Activated naive CD8-positive, alpha-beta T cell treated with anti-CD3 and anti-CD28 coated beads, Interleukin-2, amount 10 ng/mL, durations not matched to agents 7 days and 5 days (primary cell): ENCODE results near the gene TMEM108. TPM values are rescaled to one million over a fixed set of nuclear protein-coding genes. Genes with fewer than 3 reads are reported as not detected.
"Not testable (repeated sequence)": the region's sequence is repeated elsewhere in the genome, so short reads cannot be mapped to it uniquely, and the experiment has no call there.

ENCODE experiments used
- ATAC-seq: fragments of 150-1000 bp; cut with Tn5 transposase; one replicate; pipeline ENCODE4 v1.10.0; 2021; ENCODE audit warnings: low read depth, moderate library complexity
- POLR2A ChIA-PET: fragments of 350-600 bp; sonication (Branson Sonifier 250); formaldehyde crosslinking; loops from one replicate; lab custom pipeline; 2021; ENCODE audit warnings: antibody characterized with exemption; lab: Charles Lee
- DNase-seq: peaks from one replicate; pipeline ENCODE4 v3.0.0; 2021
- H3K27ac Mint-ChIP-seq: one replicate; pipeline ENCODE4 v1.8.0; 2022; ENCODE audit warnings: mild to moderate bottlenecking, mixed read lengths
- H3K27me3 Mint-ChIP-seq: one replicate; pipeline ENCODE4 v1.8.0; 2022; ENCODE audit warnings: mild to moderate bottlenecking, moderate library complexity, mixed read lengths
- H3K36me3 Mint-ChIP-seq: one replicate; pipeline ENCODE4 v1.8.0; 2021; ENCODE audit warnings: mild to moderate bottlenecking, mixed read lengths
- H3K4me1 Mint-ChIP-seq: one replicate; pipeline ENCODE4 v1.8.0; 2021; ENCODE audit warnings: mixed read lengths
- H3K4me3 Mint-ChIP-seq: one replicate; pipeline ENCODE4 v1.8.0; 2022; ENCODE audit warnings: mild to moderate bottlenecking, moderate library complexity, mixed read lengths
- H3K9me3 Mint-ChIP-seq: one replicate; pipeline ENCODE4 v1.8.0; 2021; ENCODE audit warnings: mixed read lengths
- total RNA-seq, 2 experiments: library from RNA; stranded (reverse); gene quantifications; one replicate each; pipeline ENCODE4 v1.2.3, GENCODE V29; 2021

The TMEM108 gene
- not detected for total RNA-seq

- ATAC-seq: peak; percentile 65
- peak within 1 kb of the TSS; percentile 50 for H3K4me3 Mint-ChIP-seq
- peaks cover 42% of the 10 kb centered on the region for H3K27me3 Mint-ChIP-seq
- H3K36me3 Mint-ChIP-seq: no peaks in the 10 kb centered on the region
- peaks cover 2% of the 10 kb centered on the region for H3K4me1 Mint-ChIP-seq
- POLR2A ChIA-PET: no interaction called here
- H3K27ac Mint-ChIP-seq: no peak within 1 kb of the TSS
- H3K9me3 Mint-ChIP-seq: no peaks in the 10 kb centered on the region
- DNase-seq: peak; percentile 52
Measured at GRCh38 chr3:133038089-133038730, at the start of gene TMEM108. TMEM108 (plus strand) TSS chr3:133038391.

- POLR2A ChIA-PET: no interaction called here
- no peaks in the 10 kb centered on the region for H3K9me3 Mint-ChIP-seq
- no peaks in the 10 kb centered on the region for H3K4me1 Mint-ChIP-seq
- no peaks in the 10 kb centered on the region for H3K36me3 Mint-ChIP-seq
- H3K27me3 Mint-ChIP-seq: no peaks in the 10 kb centered on the region
- H3K4me3 Mint-ChIP-seq: no peak overlapping the region
- no peak overlapping the region for H3K27ac Mint-ChIP-seq
- DNase-seq (no peak), ATAC-seq (no peak)
Measured at GRCh38 chr3:132995971-132996370, 42.2 kb upstream of the TMEM108 start.

GRCh38 chr3:132997404-132998185 lies 40.6 kb upstream of the TMEM108 start:
- H3K36me3 Mint-ChIP-seq: no peaks in the 10 kb centered on the region
- ATAC-seq (no peak), DNase-seq (no peak)
- no peaks in the 10 kb centered on the region for H3K27me3 Mint-ChIP-seq
- H3K4me1 Mint-ChIP-seq: no peaks in the 10 kb centered on the region
- no peak overlapping the region for H3K27ac Mint-ChIP-seq
- no peaks in the 10 kb centered on the region for H3K9me3 Mint-ChIP-seq
- POLR2A ChIA-PET: no interaction called here
- no peak overlapping the region for H3K4me3 Mint-ChIP-seq

GRCh38 chr3:133005032-133005431 lies 33.2 kb upstream of the TMEM108 start:
- H3K9me3 Mint-ChIP-seq, POLR2A ChIA-PET, H3K27ac Mint-ChIP-seq, H3K27me3 Mint-ChIP-seq, H3K4me3 Mint-ChIP-seq, H3K4me1 Mint-ChIP-seq, DNase-seq, H3K36me3 Mint-ChIP-seq, ATAC-seq: not testable (repeated sequence)

GRCh38 chr3:133007601-133008000 lies 30.6 kb upstream of the TMEM108 start:
- Mint-ChIP-seq H3K4me3 (no peak overlapping the region), H3K27ac (no peak overlapping the region), H3K27me3 (no peaks in the 10 kb centered on the region), H3K4me1 (no peaks in the 10 kb centered on the region), H3K9me3 (peaks cover 17% of the 10 kb centered on the region), H3K36me3 (no peaks in the 10 kb centered on the region)
- ATAC-seq (no peak), DNase-seq (no peak)
- POLR2A ChIA-PET: no interaction called here

GRCh38 chr3:133014325-133014724 lies 23.9 kb upstream of the TMEM108 start:
- ATAC-seq (no peak), DNase-seq (no peak)
- peaks cover 2% of the 10 kb centered on the region for H3K27me3 Mint-ChIP-seq
- H3K9me3 Mint-ChIP-seq: peaks cover 14% of the 10 kb centered on the region
- H3K36me3 Mint-ChIP-seq: no peaks in the 10 kb centered on the region
- H3K4me1 Mint-ChIP-seq: no peaks in the 10 kb centered on the region
- no peak overlapping the region for H3K27ac Mint-ChIP-seq
- POLR2A ChIA-PET: no interaction called here
- no peak overlapping the region for H3K4me3 Mint-ChIP-seq

- H3K27me3 Mint-ChIP-seq, H3K4me3 Mint-ChIP-seq, H3K27ac Mint-ChIP-seq, POLR2A ChIA-PET, ATAC-seq, H3K36me3 Mint-ChIP-seq, DNase-seq, H3K4me1 Mint-ChIP-seq, H3K9me3 Mint-ChIP-seq: not testable (repeated sequence)
Measured at GRCh38 chr3:133015573-133015972, 22.6 kb upstream of the TMEM108 start.

GRCh38 chr3:133016838-133017309 lies 21.3 kb upstream of the TMEM108 start:
- H3K4me1 Mint-ChIP-seq: no peaks in the 10 kb centered on the region
- peaks cover 2% of the 10 kb centered on the region for H3K27me3 Mint-ChIP-seq
- H3K36me3 Mint-ChIP-seq: no peaks in the 10 kb centered on the region
- DNase-seq (no peak), ATAC-seq (no peak)
- H3K4me3 Mint-ChIP-seq: no peak overlapping the region
- no peak overlapping the region for H3K27ac Mint-ChIP-seq
- POLR2A ChIA-PET: no interaction called here
- peaks cover 1% of the 10 kb centered on the region for H3K9me3 Mint-ChIP-seq

- DNase-seq: no peak
- peaks cover 1% of the 10 kb centered on the region for H3K9me3 Mint-ChIP-seq
- no peak overlapping the region for H3K27ac Mint-ChIP-seq
- no peaks in the 10 kb centered on the region for H3K4me1 Mint-ChIP-seq
- peaks cover 2% of the 10 kb centered on the region for H3K27me3 Mint-ChIP-seq
- ATAC-seq: no peak
- no peaks in the 10 kb centered on the region for H3K36me3 Mint-ChIP-seq
- POLR2A ChIA-PET: no interaction called here
- H3K4me3 Mint-ChIP-seq: no peak overlapping the region
Measured at GRCh38 chr3:133018921-133019320, 19.3 kb upstream of the TMEM108 start.

GRCh38 chr3:133021206-133021605 lies 17.0 kb upstream of the TMEM108 start:
- H3K27me3 Mint-ChIP-seq: peaks cover 2% of the 10 kb centered on the region
- H3K9me3 Mint-ChIP-seq: peaks cover 1% of the 10 kb centered on the region
- no peak for DNase-seq
- H3K4me3 Mint-ChIP-seq: no peak overlapping the region
- POLR2A ChIA-PET: no interaction called here
- no peak for ATAC-seq
- H3K27ac Mint-ChIP-seq: no peak overlapping the region
- H3K4me1 Mint-ChIP-seq: no peaks in the 10 kb centered on the region
- no peaks in the 10 kb centered on the region for H3K36me3 Mint-ChIP-seq

GRCh38 chr3:133023362-133023761 lies 14.8 kb upstream of the TMEM108 start:
- Mint-ChIP-seq H3K9me3 (peaks cover under 1% of the 10 kb centered on the region), H3K4me3 (no peak overlapping the region), H3K4me1 (no peaks in the 10 kb centered on the region), H3K36me3 (no peaks in the 10 kb centered on the region), H3K27ac (no peak overlapping the region), H3K27me3 (peaks cover 1% of the 10 kb centered on the region)
- ATAC-seq (no peak), DNase-seq (no peak)
- POLR2A ChIA-PET: no interaction called here

GRCh38 chr3:133025546-133025945 lies 12.6 kb upstream of the TMEM108 start:
- ATAC-seq (no peak), DNase-seq (no peak)
- no peaks in the 10 kb centered on the region for H3K36me3 Mint-ChIP-seq
- no peaks in the 10 kb centered on the region for H3K4me1 Mint-ChIP-seq
- no peak overlapping the region for H3K27ac Mint-ChIP-seq
- no peaks in the 10 kb centered on the region for H3K27me3 Mint-ChIP-seq
- no peak overlapping the region for H3K4me3 Mint-ChIP-seq
- no peaks in the 10 kb centered on the region for H3K9me3 Mint-ChIP-seq
- POLR2A ChIA-PET: no interaction called here

- no peaks in the 10 kb centered on the region for H3K36me3 Mint-ChIP-seq
Measured at GRCh38 chr3:133032301-133032700, 5.9 kb upstream of the TMEM108 start.

GRCh38 chr3:133037436-133037835 lies 755 bp upstream of the TMEM108 start:
- no peaks in the 10 kb centered on the region for H3K36me3 Mint-ChIP-seq
- peak overlapping the region; percentile 50 for H3K4me3 Mint-ChIP-seq
- POLR2A ChIA-PET: no interaction called here
- peaks cover 2% of the 10 kb centered on the region for H3K4me1 Mint-ChIP-seq
- no peaks in the 10 kb centered on the region for H3K9me3 Mint-ChIP-seq
- H3K27me3 Mint-ChIP-seq: peaks cover 42% of the 10 kb centered on the region
- DNase-seq (no peak), ATAC-seq (no peak)
- no peak overlapping the region for H3K27ac Mint-ChIP-seq

More at GRCh38 chr3:133032301-133032700, 5.9 kb upstream of the TMEM108 start:
- POLR2A ChIA-PET: no interaction called here
- Mint-ChIP-seq H3K27me3 (peaks cover 13% of the 10 kb centered on the region), H3K27ac (no peak overlapping the region), H3K9me3 (no peaks in the 10 kb centered on the region), H3K4me1 (no peaks in the 10 kb centered on the region), H3K4me3 (no peak overlapping the region)
- DNase-seq (no peak), ATAC-seq (no peak)
